Cardiac fibroblast (primary cell): ENCODE measurements around the gene CFDP1.

Experiments
- DNase-seq, 2 donors: peaks; one replicate each; pipeline versions ENCODE4 v3.0.0 to v3.0.0-alpha.2; 2010; ENCODE audit warnings: low read depth in 2 of 2
- H3K4me3 ChIP-seq, 2 donors: replicated peaks in 1 of 2; 1 replicate in 1 of 2; 2 replicates in 1 of 2; pipeline ENCODE4 v1.5.1; 2011; ENCODE audit warnings: low read depth in 2 of 2, low read length in 2 of 2, mild to moderate bottlenecking in 2 of 2, moderate library complexity in 1 of 2
- TF ChIP-seq, protein P1 (sequence below): IDR thresholded peaks from one replicate; pipeline ENCODE4 v1.5.1; 2011; ENCODE audit warnings: low read depth, mild to moderate bottlenecking, low read length, inconsistent platforms

CFDP1 gene

DNA sequence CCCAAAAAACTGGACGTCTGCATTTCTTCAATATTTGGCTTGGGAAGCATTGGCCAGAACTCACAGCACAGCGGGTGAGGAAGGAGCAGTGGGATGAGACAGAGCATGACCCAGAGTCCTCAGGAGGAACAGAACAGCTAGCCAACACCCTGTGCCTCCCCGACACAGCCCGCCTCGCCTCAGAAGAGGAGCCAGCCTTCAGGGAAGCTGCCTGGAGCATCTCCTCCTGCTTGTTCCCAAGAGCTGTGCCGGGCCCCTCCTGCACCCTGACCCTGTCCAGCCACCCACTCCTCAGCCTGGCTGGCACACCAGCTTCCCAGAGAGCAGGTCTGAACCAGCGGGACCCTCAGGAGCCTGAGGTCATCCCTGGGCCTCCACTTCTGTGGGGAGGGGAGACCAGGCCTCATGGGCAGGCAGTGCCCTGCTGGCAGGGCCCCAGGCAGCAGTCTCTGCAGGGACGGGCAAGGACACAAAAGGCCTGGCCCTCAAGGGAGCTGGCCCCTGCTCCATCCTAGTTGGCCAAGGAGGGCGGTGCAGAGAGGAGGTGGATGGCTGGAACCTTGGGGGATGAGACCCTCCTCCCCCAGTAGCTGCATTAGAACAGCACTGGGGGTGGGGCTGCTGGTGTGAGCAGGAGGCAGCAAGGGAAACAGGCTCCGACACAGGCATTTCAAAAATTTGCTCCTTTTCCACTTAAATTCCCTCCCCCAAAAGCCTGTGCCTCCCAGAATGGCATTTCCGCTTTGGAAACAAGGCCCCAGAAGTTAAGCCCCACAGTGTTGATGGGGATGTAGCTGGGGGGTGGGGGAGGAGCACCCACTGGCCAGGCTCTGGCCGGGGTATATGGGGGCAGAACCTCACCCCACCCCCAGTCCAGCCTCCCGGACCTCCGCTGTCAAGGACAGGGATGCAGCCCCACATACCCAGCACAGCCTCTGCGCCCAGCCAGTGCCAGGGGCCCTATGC is 180.1 kb downstream of the CFDP1 start:
- peak overlapping the region; percentile 8 to 24 for H3K4me3 ChIP-seq
- DNase-seq = peak; percentile 72 to 89
- TF ChIP-seq, protein P1, sequence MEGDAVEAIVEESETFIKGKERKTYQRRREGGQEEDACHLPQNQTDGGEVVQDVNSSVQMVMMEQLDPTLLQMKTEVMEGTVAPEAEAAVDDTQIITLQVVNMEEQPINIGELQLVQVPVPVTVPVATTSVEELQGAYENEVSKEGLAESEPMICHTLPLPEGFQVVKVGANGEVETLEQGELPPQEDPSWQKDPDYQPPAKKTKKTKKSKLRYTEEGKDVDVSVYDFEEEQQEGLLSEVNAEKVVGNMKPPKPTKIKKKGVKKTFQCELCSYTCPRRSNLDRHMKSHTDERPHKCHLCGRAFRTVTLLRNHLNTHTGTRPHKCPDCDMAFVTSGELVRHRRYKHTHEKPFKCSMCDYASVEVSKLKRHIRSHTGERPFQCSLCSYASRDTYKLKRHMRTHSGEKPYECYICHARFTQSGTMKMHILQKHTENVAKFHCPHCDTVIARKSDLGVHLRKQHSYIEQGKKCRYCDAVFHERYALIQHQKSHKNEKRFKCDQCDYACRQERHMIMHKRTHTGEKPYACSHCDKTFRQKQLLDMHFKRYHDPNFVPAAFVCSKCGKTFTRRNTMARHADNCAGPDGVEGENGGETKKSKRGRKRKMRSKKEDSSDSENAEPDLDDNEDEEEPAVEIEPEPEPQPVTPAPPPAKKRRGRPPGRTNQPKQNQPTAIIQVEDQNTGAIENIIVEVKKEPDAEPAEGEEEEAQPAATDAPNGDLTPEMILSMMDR = no peak

DNA sequence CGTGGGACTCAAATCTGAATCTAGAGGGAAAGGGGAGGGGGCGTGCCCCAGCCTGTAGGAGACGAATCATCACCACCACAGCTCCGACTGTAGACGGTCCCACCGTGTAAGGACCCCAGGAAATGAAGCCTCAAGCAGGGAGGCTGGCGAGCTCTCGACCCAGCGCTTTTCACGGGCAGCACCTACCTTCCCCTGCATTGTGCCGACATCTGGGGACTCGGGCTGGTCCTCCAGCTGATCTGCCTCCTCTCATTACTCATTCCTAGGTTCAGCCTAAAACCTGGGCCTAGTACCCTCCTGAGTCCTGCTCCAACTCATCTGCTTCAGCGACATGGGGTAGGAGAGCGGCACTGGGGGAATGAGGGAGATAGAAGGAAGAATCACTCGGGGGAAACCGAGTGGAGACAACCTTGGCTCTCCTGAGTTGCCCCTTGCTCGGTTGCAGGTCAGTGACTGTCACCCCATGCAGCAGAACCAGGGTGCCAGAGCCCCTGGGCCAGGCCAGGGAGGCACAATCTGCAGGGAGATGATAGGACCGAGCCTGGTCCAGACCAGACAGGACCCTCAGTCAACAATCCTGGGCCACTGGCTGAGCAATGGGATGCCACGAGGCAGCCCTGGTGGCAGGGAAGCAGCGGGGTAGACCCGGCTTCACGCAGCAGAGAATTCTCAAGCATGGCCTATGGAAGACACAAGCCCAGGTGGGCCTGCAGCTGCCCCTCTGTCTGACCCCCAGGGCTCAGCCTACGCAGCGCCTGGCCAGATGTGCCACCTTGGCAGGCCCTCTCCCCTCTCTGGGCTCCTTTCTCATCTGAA is 181.0 kb downstream of the CFDP1 start:
- TF ChIP-seq, protein P1 = no peak
- peak overlapping the region in 1 of 2 donors; percentile 1 for H3K4me3 ChIP-seq
- DNase-seq = no peak

DNA sequence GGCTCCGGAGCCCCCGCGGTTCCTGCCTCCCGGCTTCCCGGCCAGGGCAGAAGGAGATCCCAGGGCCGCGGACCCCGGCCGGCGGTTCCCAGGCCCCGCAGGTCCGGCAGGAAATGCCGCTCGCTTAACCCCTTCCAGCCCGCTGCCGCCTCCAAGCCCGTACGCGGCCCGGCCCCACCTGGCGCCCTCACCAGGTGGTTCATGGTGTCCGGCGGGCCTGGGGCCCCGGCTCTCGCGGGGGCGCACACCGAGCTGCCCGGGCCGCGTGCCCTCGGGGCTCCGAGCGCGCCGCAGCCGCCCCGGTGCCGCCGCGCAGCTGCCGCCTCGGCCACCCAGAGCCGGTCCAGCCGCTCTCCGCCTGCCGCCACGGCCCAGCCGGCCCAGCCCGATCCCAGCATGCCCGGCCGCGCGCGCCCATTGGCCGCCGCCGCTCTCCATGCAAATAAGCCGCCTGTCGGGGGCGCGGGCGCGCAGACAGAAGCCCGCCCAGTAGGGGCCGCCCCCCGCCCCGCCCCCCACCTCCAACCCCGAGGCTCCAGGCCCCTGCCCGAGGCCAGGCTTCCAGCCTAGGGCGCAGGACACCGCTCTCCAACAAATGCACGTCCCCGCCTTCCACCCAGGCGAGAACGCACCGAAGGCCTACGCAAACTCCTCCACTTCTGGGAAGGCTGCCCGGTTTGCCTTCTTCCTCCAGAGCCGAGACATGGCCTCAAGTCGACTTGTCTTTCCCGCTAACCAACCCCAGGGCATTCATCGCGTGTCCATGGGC is 181.8 kb downstream of the CFDP1 start, which contains the start of gene BCAR1:
TSS of gene BCAR1 (minus strand) at position 345 of the 769 bp plus-strand sequence. CDS start at position 203, 142 bp downstream.
- H3K4me3 ChIP-seq = peak within 1 kb of the TSS; percentile 70 to 79
- DNase-seq = peak; percentile 81 to 95
- TF ChIP-seq, protein P1 = no peak

DNA sequence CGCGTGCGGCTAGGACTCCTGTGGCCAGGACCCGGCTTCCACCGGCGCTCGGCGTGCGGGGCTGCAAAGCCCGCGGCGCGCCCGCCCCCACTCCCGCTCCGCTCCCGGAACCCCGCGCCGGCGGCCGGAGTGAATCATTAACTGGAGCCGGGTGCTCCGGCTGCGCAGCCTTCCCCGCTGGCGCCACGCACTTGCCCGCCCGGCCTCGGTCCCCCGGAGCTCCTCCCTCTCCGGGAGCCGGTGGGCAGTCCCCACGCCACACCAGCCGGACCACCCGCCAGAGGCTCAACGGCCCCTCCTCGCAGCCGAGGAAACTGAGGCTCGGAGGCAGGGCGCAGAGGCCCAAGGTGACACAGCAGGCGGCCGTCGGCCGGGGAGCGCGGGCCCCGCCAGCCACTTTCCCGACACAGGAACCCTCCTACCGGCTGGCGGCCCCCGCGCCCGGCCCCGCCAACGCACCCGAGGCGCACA is 182.5 kb downstream of the CFDP1 start:
- TF ChIP-seq, protein P1 = no peak
- peak overlapping the region; percentile 70 to 79 for H3K4me3 ChIP-seq
- peak in 1 of 2 donors; percentile 41 for DNase-seq

DNA sequence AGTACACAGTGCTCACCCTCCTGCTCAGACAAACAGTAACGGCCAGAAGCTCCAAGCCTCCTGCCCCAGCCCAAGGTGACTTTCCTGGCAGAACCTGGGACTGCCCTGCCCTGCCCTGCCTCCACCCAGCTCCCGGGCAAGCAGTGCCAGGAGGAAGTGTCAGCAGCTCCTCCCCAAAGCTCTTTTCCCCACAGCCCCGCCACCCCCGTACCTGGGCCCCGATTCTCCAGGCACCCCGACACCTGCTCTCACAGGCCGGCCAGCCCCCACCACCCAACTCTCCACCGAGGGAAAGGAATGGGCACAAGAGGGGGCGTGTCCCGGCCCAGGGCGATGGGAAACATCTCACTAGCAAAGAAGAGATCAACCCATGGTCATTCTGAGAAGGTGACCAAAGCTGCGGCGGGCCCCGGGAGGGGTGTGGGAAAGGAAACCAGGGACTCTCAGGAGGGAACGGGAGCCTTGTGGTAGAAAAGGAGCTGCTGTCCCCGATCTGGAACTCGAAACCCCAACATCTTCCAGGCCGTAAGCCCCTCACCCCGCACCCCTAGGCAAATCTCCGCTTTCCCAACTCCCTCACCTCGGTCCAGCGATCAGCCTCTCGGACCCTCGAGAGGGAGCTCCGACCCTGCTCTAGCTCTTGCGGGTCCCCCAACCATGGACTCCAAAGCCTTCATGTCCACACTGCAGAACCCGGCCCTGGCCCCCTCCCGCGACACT is 183.1 kb downstream of the CFDP1 start:
- no peak for DNase-seq
- H3K4me3 ChIP-seq = peak overlapping the region; percentile 70 to 79
- TF ChIP-seq, protein P1 = no peak
